Sciatic nerve (tissue), 2 donors: Measurements from ENCODE around the gene PHF11. TPM values are rescaled to one million over a fixed set of nuclear protein-coding genes. Genes with fewer than 3 reads are reported as not detected.
"Not testable (repeated sequence)": the region's sequence is repeated elsewhere in the genome, so short reads cannot be mapped to it uniquely, and the experiment has no call there.

Experiments used
- ATAC-seq: fragments of 200-7000 bp; cut with Tn5 transposase; one replicate; pipeline ENCODE4 v1.9.1; 2020; ENCODE audit warnings: mild to moderate bottlenecking, moderate library complexity
- DNase-seq: peaks from one replicate; pipeline ENCODE4 v3.0.0-alpha.2; 2020; ENCODE audit warnings: low spot score
- intact Hi-C: fragments of 100-400 bp; cut with DNase I; formaldehyde crosslinking; loops from one replicate; pipeline ENCODE4 v1.14.2; 2022
- total RNA-seq: library from RNA; stranded (reverse); fragmentation: NEBNext Ultra II Directional; extraction: Animal tissue kit (Norgen Biotek cat#: 25700); gene quantifications from one replicate; pipeline ENCODE4 v1.2.1, GENCODE V29; 2021
- donor health status: DM: no; HTN: no; CAD: no.
- donor health status: DM: no; HTN: no; CAD: no.

Gene PHF11
- total RNA-seq, 1 donor from 2014 or later, result 55.2 TPM

- ATAC-seq, result no peak
- DNase-seq, result no peak
- intact Hi-C loops, result no loop called here
These were observed 1.1 kb upstream of the PHF11 start for GRCh38 chr13:49494645-49495044.

- DNase-seq, ATAC-seq, intact Hi-C loops: not testable (repeated sequence)
These were observed 1.1 kb downstream of the PHF11 start for GRCh38 chr13:49496837-49497236.

GRCh38 chr13:49497272-49497671 is 1.5 kb downstream of the PHF11 start:
- ATAC-seq (no peak), DNase-seq (no peak)
- intact Hi-C loops, result no loop called here

GRCh38 chr13:49498206-49498605 is 2.5 kb downstream of the PHF11 start:
- DNase-seq (no peak), ATAC-seq (no peak)
- intact Hi-C loops, result no loop called here

- intact Hi-C loops, result no loop called here
- no peak for DNase-seq
- ATAC-seq, result no peak
These were observed 4.3 kb downstream of the PHF11 start for GRCh38 chr13:49499889-49500660.

GRCh38 chr13:49502954-49503353 is 7.2 kb downstream of the PHF11 start:
- intact Hi-C loops, result no loop called here
- ATAC-seq (peak; percentile 34), DNase-seq (no peak)

GRCh38 chr13:49503951-49504350 is 8.2 kb downstream of the PHF11 start:
- DNase-seq (no peak), ATAC-seq (no peak)
- intact Hi-C loops, result no loop called here

GRCh38 chr13:49512578-49512977 is 16.8 kb downstream of the PHF11 start:
- DNase-seq, result no peak
- no peak for ATAC-seq
- intact Hi-C loops, result no loop called here

GRCh38 chr13:49516467-49516866 is 20.7 kb downstream of the PHF11 start:
- no peak for ATAC-seq
- DNase-seq, result no peak
- intact Hi-C loops, result no loop called here

GRCh38 chr13:49517461-49517860 is 21.7 kb downstream of the PHF11 start:
- intact Hi-C loops, result no loop called here
- DNase-seq (no peak), ATAC-seq (peak; percentile 78)

- ATAC-seq, result no peak
- no peak for DNase-seq
- intact Hi-C loops, result no loop called here
These were observed 25.5 kb downstream of the PHF11 start for GRCh38 chr13:49521224-49521623.

GRCh38 chr13:49524740-49525501 is 29.2 kb downstream of the PHF11 start:
- ATAC-seq (no peak), DNase-seq (no peak)
- intact Hi-C loops, result no loop called here

- ATAC-seq (peak; percentile 67), DNase-seq (no peak)
- intact Hi-C loops, result no loop called here
These were observed 31.4 kb downstream of the PHF11 start for GRCh38 chr13:49527123-49527522.

GRCh38 chr13:49528161-49528560 is 32.4 kb downstream of the PHF11 start:
- no peak for DNase-seq
- intact Hi-C loops, result no loop called here

GRCh38 chr13:49530457-49530856 is 34.7 kb downstream of the PHF11 start:
- peak; percentile 45 for ATAC-seq
- intact Hi-C loops, result no loop called here
- no peak for DNase-seq

More at GRCh38 chr13:49528161-49528560, 32.4 kb downstream of the PHF11 start:
- no peak for ATAC-seq

GRCh38 chr13:49532593-49532992 is 36.8 kb downstream of the PHF11 start:
- no peak for ATAC-seq
- DNase-seq, result no peak
- intact Hi-C loops, result no loop called here

GRCh38 chr13:49533011-49533410 is 37.3 kb downstream of the PHF11 start:
- DNase-seq, result no peak
- ATAC-seq, result no peak
- intact Hi-C loops, result no loop called here

GRCh38 chr13:49533591-49534269 is 38.0 kb downstream of the PHF11 start:
- DNase-seq (no peak), ATAC-seq (no peak)
- intact Hi-C loops, result no loop called here

GRCh38 chr13:49536144-49536873 is 40.6 kb downstream of the PHF11 start:
- DNase-seq, result no peak
- intact Hi-C loops, result loop anchor here (2.0 kb wide), 1 partner anchor 42 kb away; no protein-coding TSS in a partner anchor
- ATAC-seq, result peak; percentile 59
